Measurements from ENCODE around the gene DNAJC18. TPM values are rescaled to one million over a fixed set of nuclear protein-coding genes. Genes with fewer than 3 reads are reported as not detected.

The DNAJC18 gene
- total RNA-seq, 1 donor: 9.9 TPM

DNA sequence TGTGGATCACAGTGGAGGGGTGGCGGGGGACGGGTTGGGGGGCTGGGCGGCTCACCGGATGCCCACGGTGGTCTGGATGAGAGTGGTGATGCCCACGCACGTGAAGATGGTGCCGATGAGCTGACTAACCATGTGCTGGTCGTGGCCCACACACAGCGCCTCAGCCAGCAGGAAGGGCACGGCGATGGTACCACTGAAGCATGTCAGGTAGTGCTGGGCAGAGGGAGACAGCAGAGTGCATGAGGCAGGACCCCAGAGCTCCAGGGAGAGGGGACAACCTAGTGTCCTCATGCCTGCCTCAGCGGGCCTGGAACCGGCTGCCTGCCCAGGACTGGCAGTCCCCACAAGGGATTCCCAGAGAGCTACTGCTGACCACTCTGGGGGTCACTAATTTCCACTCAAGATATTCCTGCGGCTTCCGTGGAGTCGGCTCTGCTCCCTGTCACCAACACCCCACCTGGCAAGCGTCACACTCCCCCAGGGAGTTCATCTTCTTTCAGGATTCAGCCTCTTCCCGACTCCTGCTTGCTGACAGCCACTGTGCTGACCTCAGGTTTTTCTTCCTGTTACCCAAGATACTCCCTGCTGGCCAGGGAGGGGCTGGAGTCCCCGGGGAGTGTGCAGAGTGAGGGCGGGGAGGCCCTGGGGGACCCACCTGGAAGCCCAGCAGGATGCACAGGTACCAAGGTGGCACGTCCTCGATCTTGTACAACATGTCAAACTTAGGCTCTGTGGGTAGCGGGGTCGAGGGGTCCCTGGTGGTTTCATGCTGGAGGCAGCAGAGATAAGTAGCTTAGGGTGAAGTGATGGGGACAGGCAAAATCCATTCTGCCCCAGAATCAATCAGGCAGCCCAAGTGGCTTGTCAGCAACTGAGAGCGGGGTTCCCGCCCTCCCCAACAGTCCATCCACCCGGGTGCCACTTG is 57.2 kb downstream of the DNAJC18 start:
- TF ChIP-seq, protein P1, sequence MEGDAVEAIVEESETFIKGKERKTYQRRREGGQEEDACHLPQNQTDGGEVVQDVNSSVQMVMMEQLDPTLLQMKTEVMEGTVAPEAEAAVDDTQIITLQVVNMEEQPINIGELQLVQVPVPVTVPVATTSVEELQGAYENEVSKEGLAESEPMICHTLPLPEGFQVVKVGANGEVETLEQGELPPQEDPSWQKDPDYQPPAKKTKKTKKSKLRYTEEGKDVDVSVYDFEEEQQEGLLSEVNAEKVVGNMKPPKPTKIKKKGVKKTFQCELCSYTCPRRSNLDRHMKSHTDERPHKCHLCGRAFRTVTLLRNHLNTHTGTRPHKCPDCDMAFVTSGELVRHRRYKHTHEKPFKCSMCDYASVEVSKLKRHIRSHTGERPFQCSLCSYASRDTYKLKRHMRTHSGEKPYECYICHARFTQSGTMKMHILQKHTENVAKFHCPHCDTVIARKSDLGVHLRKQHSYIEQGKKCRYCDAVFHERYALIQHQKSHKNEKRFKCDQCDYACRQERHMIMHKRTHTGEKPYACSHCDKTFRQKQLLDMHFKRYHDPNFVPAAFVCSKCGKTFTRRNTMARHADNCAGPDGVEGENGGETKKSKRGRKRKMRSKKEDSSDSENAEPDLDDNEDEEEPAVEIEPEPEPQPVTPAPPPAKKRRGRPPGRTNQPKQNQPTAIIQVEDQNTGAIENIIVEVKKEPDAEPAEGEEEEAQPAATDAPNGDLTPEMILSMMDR (IDR thresholded peaks at IDR 0.05; ENCODE audit: insufficient read depth, low read length): no peak
- H3K4me3 ChIP-seq (ENCODE audit: low read depth, low read length): no peak overlapping the region
- no peak for DNase-seq (ENCODE audit: low read depth)

DNA sequence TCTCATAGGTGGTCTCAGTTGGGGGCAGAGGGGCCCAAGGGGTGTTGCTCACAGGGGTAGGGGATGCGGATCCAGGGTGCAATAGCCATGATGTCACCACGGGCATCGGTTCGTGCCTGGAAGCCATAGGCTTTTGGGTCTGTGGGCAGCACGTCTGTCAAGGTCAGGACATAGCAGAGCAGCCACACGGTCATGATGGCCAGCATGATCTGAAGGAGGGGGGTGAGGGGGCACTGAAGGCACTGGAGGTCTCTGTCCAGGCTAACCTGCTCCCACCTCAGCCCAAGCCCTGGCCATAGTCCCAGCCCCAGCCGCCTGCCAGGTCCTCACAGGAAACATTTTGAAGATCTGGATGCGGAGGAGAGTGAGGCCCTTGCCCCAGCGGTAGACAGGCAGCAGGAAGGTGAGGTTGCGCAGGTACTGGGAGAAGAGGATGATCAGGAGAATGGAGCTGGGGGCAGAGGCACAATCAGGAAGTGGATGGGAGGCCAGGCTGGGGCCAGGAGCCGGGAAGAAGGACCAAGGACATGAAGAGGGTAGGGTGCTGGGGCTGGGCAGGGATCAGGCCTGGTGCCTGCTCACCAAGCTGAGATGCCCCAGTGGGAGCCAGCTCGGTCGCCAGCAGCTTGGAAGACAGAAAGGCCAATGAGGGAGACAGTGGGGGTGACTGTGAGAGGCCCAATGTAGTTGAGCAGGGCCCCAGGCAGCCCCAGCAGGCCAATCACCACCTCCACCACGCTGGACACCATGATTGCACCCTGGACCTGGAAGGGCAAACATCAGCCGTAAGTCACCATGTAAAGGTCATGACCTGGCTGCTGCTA is 59.5 kb downstream of the DNAJC18 start:
- H3K4me3 ChIP-seq (ENCODE audit: low read depth, low read length): no peak overlapping the region
- TF ChIP-seq, protein P1 (IDR thresholded peaks at IDR 0.05; ENCODE audit: insufficient read depth, low read length): no peak
- no peak for DNase-seq (ENCODE audit: low read depth)

DNA sequence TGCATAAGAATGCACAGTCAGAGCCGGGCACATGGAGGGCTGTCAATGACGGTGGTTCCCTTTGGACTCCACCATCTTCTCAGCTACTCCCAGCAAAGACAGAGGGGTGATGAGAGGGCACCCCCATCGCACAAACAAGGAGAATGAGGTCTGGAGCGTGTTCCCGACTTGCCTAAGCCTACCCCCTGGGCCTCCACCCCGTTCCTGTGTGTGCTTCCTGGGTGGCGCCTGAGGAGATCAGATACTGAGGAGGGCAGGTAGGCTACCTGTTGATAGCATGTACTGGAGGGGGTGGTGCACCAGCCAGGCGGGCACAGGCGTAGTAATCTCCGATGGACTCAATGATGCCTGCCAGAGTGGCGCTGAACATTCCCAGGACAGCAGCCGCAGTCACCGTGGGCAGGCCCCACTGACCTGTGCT is 60.4 kb downstream of the DNAJC18 start:
- no peak for DNase-seq (ENCODE audit: low read depth)
- TF ChIP-seq, protein P1 (IDR thresholded peaks at IDR 0.05; ENCODE audit: insufficient read depth, low read length): no peak
- no peak overlapping the region for H3K4me3 ChIP-seq (ENCODE audit: low read depth, low read length)

DNA sequence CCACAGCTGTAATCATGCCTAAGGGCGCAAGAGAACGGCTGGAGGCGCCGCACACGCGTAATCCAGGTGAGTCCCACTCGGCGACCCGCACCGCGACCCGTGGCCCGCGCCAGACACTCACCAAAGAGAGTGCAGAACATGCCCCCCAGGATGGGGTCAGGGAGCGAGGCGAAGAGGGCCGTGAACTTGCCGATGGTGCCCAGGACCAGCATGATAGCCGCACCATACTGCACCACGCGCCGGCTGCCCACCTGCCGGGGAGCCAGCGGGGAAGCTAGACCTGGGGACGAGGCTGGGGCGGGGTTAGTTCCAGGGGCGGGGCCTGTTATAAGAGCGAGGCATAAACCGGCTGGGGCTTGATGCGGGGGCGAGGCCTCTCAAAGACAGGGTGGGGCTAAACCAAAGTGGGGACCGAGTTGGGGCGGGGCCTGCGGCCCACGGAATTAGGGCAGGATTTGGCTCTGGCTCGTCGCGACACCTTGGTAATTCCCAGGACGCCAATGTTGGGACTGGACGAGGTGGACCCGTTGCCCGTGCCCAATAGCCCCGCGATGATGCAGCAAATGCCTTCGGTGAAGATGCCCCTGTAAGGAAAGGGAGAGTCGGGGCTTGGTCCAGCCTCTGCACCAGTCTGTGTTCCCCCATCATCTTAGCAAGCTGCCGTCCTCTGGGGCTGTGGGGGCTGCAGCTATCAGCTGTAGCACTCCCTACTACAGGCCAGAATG is 61.1 kb downstream of the DNAJC18 start:
- TF ChIP-seq, protein P1 (IDR thresholded peaks at IDR 0.05; ENCODE audit: insufficient read depth, low read length): no peak
- DNase-seq (ENCODE audit: low read depth): no peak
- no peak overlapping the region for H3K4me3 ChIP-seq (ENCODE audit: low read depth, low read length)

DNA sequence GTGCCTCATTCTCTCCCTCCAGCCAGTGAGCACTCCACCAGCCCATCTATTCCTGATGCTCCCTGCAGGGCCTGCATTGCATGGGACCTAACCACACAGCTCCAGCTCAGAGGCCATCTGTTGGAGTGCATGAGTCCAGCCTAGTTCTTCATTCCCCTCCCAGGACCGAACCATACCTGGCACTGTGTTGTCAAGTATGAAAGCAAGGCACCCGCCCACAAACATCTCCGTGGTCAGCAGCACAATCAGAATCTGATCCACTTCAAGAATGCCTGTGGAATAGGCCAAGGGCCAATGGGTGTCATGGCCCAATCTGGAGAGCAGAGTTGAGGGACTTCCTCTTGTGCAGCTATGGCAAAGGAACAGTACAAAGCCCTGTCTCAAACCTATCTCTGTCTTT is 62.1 kb downstream of the DNAJC18 start:
- TF ChIP-seq, protein P1 (IDR thresholded peaks at IDR 0.05; ENCODE audit: insufficient read depth, low read length): no peak
- H3K4me3 ChIP-seq (ENCODE audit: low read depth, low read length): no peak overlapping the region
- no peak for DNase-seq (ENCODE audit: low read depth)

DNA sequence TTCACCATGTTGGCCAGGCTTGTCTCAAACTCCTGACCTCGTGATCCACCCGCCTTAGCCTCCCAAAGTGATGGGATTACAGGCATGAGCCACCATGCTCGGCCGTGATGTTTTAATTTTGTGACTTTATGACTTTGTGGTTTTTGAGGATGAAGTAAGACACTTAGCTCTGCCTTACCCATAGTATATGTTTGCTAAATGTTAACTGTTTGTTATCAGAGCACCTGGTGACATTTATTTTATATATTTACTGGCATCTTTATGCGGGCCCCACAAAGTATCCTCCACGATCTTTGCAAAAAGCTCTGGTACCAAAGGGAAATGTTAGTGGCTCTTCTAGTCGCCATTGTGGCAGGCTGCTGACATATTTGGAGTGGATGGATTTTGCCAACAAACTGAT is 63.0 kb downstream of the DNAJC18 start:
- TF ChIP-seq, protein P1 (IDR thresholded peaks at IDR 0.05; ENCODE audit: insufficient read depth, low read length): no peak
- DNase-seq (ENCODE audit: low read depth): no peak
- no peak overlapping the region for H3K4me3 ChIP-seq (ENCODE audit: low read depth, low read length)
